Neuronal stem cell (in vitro differentiated cells): Measurements from ENCODE around the gene GTF2A2.

ENCODE experiments used
- DNase-seq: peaks from one replicate; pipeline ENCODE4 v3.0.0-alpha.2; 2013; ENCODE audit warnings: low spot score
- H2AFZ ChIP-seq: one replicate; pipeline ENCODE4 v1.6.1; 2013; ENCODE audit warnings: mild to moderate bottlenecking, low read length, inconsistent platforms
- H2AK5ac ChIP-seq: 2 replicates; pipeline ENCODE4 v1.6.1; 2013; ENCODE audit warnings: low read depth, mild to moderate bottlenecking, inconsistent platforms, low read length, moderate library complexity, mixed read lengths
- H2BK120ac ChIP-seq: 2 replicates; pipeline ENCODE4 v1.6.1; 2013; ENCODE audit warnings: low read depth, mild to moderate bottlenecking, inconsistent platforms, low read length, moderate library complexity, mixed read lengths
- H2BK12ac ChIP-seq: one replicate; pipeline ENCODE4 v1.6.1; 2013; ENCODE audit warnings: low read length, inconsistent platforms
- H2BK15ac ChIP-seq: 2 replicates; pipeline ENCODE4 v1.6.1; 2013; ENCODE audit warnings: mild to moderate bottlenecking, low read length, inconsistent platforms, mixed read lengths
- H2BK5ac ChIP-seq: one replicate; pipeline ENCODE4 v1.6.1; 2013; ENCODE audit warnings: inconsistent platforms, mild to moderate bottlenecking, low read length, moderate library complexity
- H3K14ac ChIP-seq: one replicate; pipeline ENCODE4 v1.6.1; 2013; ENCODE audit warnings: low read length, inconsistent platforms
- H3K18ac ChIP-seq: 2 replicates; pipeline ENCODE4 v1.6.1; 2013; ENCODE audit warnings: low read length, inconsistent platforms
- H3K23ac ChIP-seq: 2 replicates; pipeline ENCODE4 v1.6.1; 2013; ENCODE audit warnings: low read depth, mild to moderate bottlenecking, mixed read lengths, low read length, inconsistent platforms; ENCODE audit not compliant: poor library complexity
- H3K27ac ChIP-seq: replicated peaks from 3 replicates; pipeline ENCODE4 v1.5.1; 2013; ENCODE audit warnings: low read length, inconsistent platforms
- H3K27me3 ChIP-seq, 3 experiments: 2 replicates each; pipeline ENCODE4 v1.6.1; 2013; ENCODE audit warnings: low read length in 3 of 3, mild to moderate bottlenecking in 2 of 3, inconsistent platforms in 1 of 3, low read depth in 1 of 3, mixed read lengths in 1 of 3, moderate library complexity in 1 of 3; ENCODE audit not compliant: control insufficient read depth in 3 of 3, insufficient read depth in 3 of 3
- H3K36me3 ChIP-seq, 2 donors: replicated peaks in 1 of 2; 2 replicates each; pipeline ENCODE4 v1.6.1; 2013; ENCODE audit warnings: low read length in 2 of 2; ENCODE audit not compliant: control insufficient read depth in 2 of 2, insufficient read depth in 2 of 2
- H3K4ac ChIP-seq: 2 replicates; pipeline ENCODE4 v1.6.1; 2013; ENCODE audit warnings: inconsistent platforms, mild to moderate bottlenecking, low read length, moderate library complexity
- H3K4me1 ChIP-seq, 2 donors: 1 replicate in 1 of 2; 2 replicates in 1 of 2; pipeline ENCODE4 v1.6.1; 2013; ENCODE audit warnings: low read length in 2 of 2, low read depth in 1 of 2; ENCODE audit not compliant: control insufficient read depth in 2 of 2, insufficient read depth in 1 of 2
- H3K4me2 ChIP-seq: one replicate; pipeline ENCODE4 v1.6.1; 2013; ENCODE audit warnings: mild to moderate bottlenecking, low read length, inconsistent platforms; ENCODE audit not compliant: insufficient read depth, poor library complexity, severe bottlenecking
- H3K4me3 ChIP-seq, 2 donors: 2 replicates each; pipeline ENCODE4 v1.5.1; 2013; ENCODE audit warnings: low read length in 2 of 2, mild to moderate bottlenecking in 2 of 2, inconsistent platforms in 1 of 2, moderate library complexity in 1 of 2
- H3K79me1 ChIP-seq: one replicate; pipeline ENCODE4 v1.6.1; 2013; ENCODE audit warnings: low read depth, mild to moderate bottlenecking, inconsistent platforms, low read length, moderate library complexity
- H3K9ac ChIP-seq: one replicate; pipeline ENCODE4 v1.6.1; 2013; ENCODE audit warnings: mild to moderate bottlenecking, low read depth, low read length, inconsistent platforms; ENCODE audit not compliant: poor library complexity
- H3K9me3 ChIP-seq, 2 donors: replicated peaks in 1 of 2; 2 replicates each; pipeline versions ENCODE3 to v1.6.1; 2013; ENCODE audit warnings: low read length in 2 of 2, mild to moderate bottlenecking in 2 of 2, inconsistent platforms in 1 of 2, low read depth in 1 of 2, mixed read lengths in 1 of 2, moderate library complexity in 1 of 2; ENCODE audit not compliant: control insufficient read depth in 2 of 2, insufficient read depth in 1 of 2
- H4K8ac ChIP-seq: one replicate; pipeline ENCODE4 v1.6.1; 2013; ENCODE audit warnings: low read depth, mild to moderate bottlenecking, inconsistent platforms, low read length, moderate library complexity
- H4K91ac ChIP-seq: one replicate; pipeline ENCODE4 v1.6.1; 2013; ENCODE audit warnings: low read length, low read depth, mild to moderate bottlenecking, inconsistent platforms; ENCODE audit not compliant: poor library complexity
- WGBS, 2 donors: extraction: QIAGEN DNeasy Blood & Tissue Kit; methylation state at CpG; one replicate each; pipeline ENCODE4 v1.1.7; 2013; ENCODE audit warnings: missing lambda C conversion rate in 2 of 2, mixed read lengths in 1 of 2; ENCODE audit not compliant: insufficient read length in 2 of 2, insufficient replicate concordance in 1 of 2; ENCODE audit errors: extremely low coverage in 2 of 2; 5-methylcytosine and 5-hydroxymethylcytosine counted together

GTF2A2 gene

GRCh38 chr15:59691194-59691805 lies 34.0 kb upstream of the GTF2A2 start:
- Histone ChIP-seq H3K4me1 (peaks cover 2 to 7% of the 10 kb centered on the region in 2 donors), H3K27ac (no peak overlapping the region), H2BK15ac (no peak overlapping the region), H3K9ac (no peak overlapping the region), H3K36me3 (peaks cover 0 to 9% of the 10 kb centered on the region in 2 donors), H4K91ac (no peak overlapping the region), H3K79me1 (no peaks in the 10 kb centered on the region), H2AFZ (no peak overlapping the region), H4K8ac (no peak overlapping the region), H3K27me3 (no peaks in the 10 kb centered on the region), H3K18ac (no peak overlapping the region), H3K23ac (no peak overlapping the region), H3K4ac (no peak overlapping the region), H2BK12ac (no peak overlapping the region), H2BK5ac (no peak overlapping the region), H3K4me2 (no peak overlapping the region), H3K14ac (no peak overlapping the region), H3K4me3 (no peak overlapping the region), H2AK5ac (no peak overlapping the region), H3K9me3 (no peaks in the 10 kb centered on the region), H2BK120ac (no peak overlapping the region)
- DNase-seq, result no peak
- WGBS, 2 donors, result no CpG with 5 or more reads among the region's 1 CpG

GRCh38 chr15:59689626-59690236 lies 32.4 kb upstream of the GTF2A2 start:
- Histone ChIP-seq H3K14ac (no peak overlapping the region), H4K91ac (no peak overlapping the region), H2BK12ac (no peak overlapping the region), H2AFZ (peak overlapping the region; percentile 86), H3K23ac (no peak overlapping the region), H3K27ac (no peak overlapping the region), H3K4me2 (peak overlapping the region; percentile 54), H2BK120ac (no peak overlapping the region), H3K18ac (no peak overlapping the region), H3K4me3 (peak overlapping the region; percentile 77 to 86), H3K9ac (no peak overlapping the region), H3K36me3 (peaks cover 0 to 23% of the 10 kb centered on the region in 2 donors), H4K8ac (no peak overlapping the region), H2AK5ac (no peak overlapping the region), H3K4me1 (peaks cover 2 to 7% of the 10 kb centered on the region in 2 donors), H3K79me1 (peaks cover 2% of the 10 kb centered on the region), H3K9me3 (no peaks in the 10 kb centered on the region), H3K27me3 (no peaks in the 10 kb centered on the region), H2BK5ac (no peak overlapping the region), H2BK15ac (no peak overlapping the region), H3K4ac (no peak overlapping the region)
- no CpG with 5 or more reads among the region's 25 CpGs for WGBS, 2 donors
- DNase-seq, result peak; percentile 33

- peak within 1 kb of the TSS; percentile 86 to 100 for H3K4me3 ChIP-seq
- H3K36me3 ChIP-seq, result peaks cover 0 to 29% of the 10 kb centered on the region in 2 donors
- H3K27me3 ChIP-seq, result no peaks in the 10 kb centered on the region
- peak within 1 kb of the TSS; percentile 90 for H3K23ac ChIP-seq
- peaks cover 2 to 7% of the 10 kb centered on the region in 2 donors for H3K4me1 ChIP-seq
- peak within 1 kb of the TSS; percentile 96 for H3K9ac ChIP-seq
- DNase-seq, result peak; percentile 97
- peak within 1 kb of the TSS; percentile 54 for H3K4me2 ChIP-seq
- H2BK120ac ChIP-seq, result no peak within 1 kb of the TSS
- peak within 1 kb of the TSS; percentile 86 for H3K27ac ChIP-seq
- no peaks in the 10 kb centered on the region for H3K9me3 ChIP-seq
- no CpG with 5 or more reads among the region's 78 CpGs for WGBS, 2 donors
- peak within 1 kb of the TSS; percentile 78 for H3K14ac ChIP-seq
- H4K91ac ChIP-seq, result no peak within 1 kb of the TSS
- peak within 1 kb of the TSS; percentile 94 for H2AFZ ChIP-seq
- H2AK5ac ChIP-seq, result no peak within 1 kb of the TSS
- H2BK5ac ChIP-seq, result no peak within 1 kb of the TSS
- peaks cover 2% of the 10 kb centered on the region for H3K79me1 ChIP-seq
- H3K18ac ChIP-seq, result peak within 1 kb of the TSS; percentile 98
- H3K4ac ChIP-seq, result no peak within 1 kb of the TSS
- no peak within 1 kb of the TSS for H2BK15ac ChIP-seq
- no peak within 1 kb of the TSS for H4K8ac ChIP-seq
- H2BK12ac ChIP-seq, result no peak within 1 kb of the TSS
These were observed 31.7 kb upstream of the GTF2A2 start, which contains the start of gene BNIP2 for GRCh38 chr15:59688782-59689625. BNIP2 (minus strand) TSS chr15:59689320; CDS start chr15:59682457, 6,863 bp downstream.

GRCh38 chr15:59688423-59688781 lies 31.1 kb upstream of the GTF2A2 start:
- H4K8ac ChIP-seq, result no peak overlapping the region
- WGBS, 2 donors, result no CpG with 5 or more reads among the region's 15 CpGs
- no peak overlapping the region for H2BK120ac ChIP-seq
- H2BK5ac ChIP-seq, result no peak overlapping the region
- peak overlapping the region; percentile 86 for H3K27ac ChIP-seq
- no peak overlapping the region for H2BK15ac ChIP-seq
- H3K36me3 ChIP-seq, result peaks cover 0 to 35% of the 10 kb centered on the region in 2 donors
- H3K14ac ChIP-seq, result no peak overlapping the region
- no peak overlapping the region for H4K91ac ChIP-seq
- H3K18ac ChIP-seq, result no peak overlapping the region
- peaks cover 2 to 7% of the 10 kb centered on the region in 2 donors for H3K4me1 ChIP-seq
- no peak for DNase-seq
- H3K9ac ChIP-seq, result peak overlapping the region; percentile 96
- H3K9me3 ChIP-seq, result no peaks in the 10 kb centered on the region
- H2BK12ac ChIP-seq, result no peak overlapping the region
- peak overlapping the region; percentile 86 to 100 for H3K4me3 ChIP-seq
- no peak overlapping the region for H2AK5ac ChIP-seq
- no peak overlapping the region for H3K4ac ChIP-seq
- peak overlapping the region; percentile 94 for H2AFZ ChIP-seq
- peak overlapping the region; percentile 51 for H3K4me2 ChIP-seq
- H3K79me1 ChIP-seq, result peaks cover 2% of the 10 kb centered on the region
- no peak overlapping the region for H3K23ac ChIP-seq
- H3K27me3 ChIP-seq, result no peaks in the 10 kb centered on the region
